ENCODE measurements around the gene DOK7. TPM values are rescaled to one million over a fixed set of nuclear protein-coding genes. Genes with fewer than 3 reads are reported as not detected.

Gene DOK7
- polyA plus RNA-seq, 1 donor (not counting 4 experiments of a cell fraction or from before 2014, with no cell fraction given): 0.13 TPM

DNA sequence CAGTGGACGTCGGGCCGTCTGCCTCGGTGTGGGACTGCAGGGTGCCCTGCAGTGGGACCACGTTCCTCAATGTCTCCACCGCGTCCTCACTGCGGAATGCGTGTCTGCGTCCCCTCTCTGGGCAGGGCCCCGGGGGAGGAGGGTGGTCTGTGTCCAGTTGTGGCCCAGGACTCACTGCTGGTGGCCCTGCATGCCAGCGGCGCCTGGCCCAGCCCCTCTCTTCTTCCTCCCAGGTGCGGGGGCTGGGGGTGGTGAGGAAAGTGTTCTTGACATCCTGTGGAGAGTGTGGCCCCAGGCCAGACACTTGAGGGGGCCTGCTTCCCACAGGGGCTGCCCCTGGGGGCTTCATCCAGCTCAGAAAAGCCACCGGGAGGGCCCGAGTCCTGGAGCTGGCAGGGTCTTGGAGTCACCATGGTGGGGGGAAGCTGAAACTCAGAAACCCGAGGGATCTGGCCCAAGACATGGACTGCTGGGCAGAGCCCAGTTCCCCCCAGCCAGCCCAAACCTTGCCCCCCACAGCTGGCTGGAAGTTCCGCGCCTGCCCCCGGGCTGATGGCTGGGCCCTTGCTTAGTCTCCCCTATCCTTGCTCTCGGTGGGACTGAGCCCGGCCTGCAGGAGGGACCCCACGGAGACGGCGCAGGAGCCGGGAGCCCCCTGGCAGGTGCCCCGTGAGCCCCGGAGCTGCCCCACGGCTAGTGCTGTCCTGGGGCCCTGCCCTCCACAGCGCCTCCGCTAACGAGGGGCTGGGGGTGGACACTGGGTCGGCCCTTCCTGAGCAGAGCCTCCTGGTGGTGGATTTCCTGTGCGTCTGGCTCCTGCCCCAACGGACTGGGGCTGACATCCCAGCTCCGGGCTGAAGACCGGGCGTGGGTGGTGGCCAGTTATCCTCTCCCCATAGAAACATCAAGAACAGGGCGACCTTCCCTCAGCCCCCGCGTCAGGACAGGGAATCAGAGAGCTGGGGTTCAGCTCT lies 2.9 kb downstream of the DOK7 start:
- DNase-seq (ENCODE audit: low read depth, low spot score) (no peak), FAIRE-seq (no peak)
- Histone ChIP-seq H3K27ac (ENCODE audit: control insufficient read depth, insufficient read depth, low read length) (no peak overlapping the region), H3K36me3 (ENCODE audit: control insufficient read depth in 2 of 2, extremely low read depth in 1 of 2, insufficient read depth in 2 of 2, low read length in 2 of 2) (no peaks in the 10 kb centered on the region), H3K9me3 (ENCODE audit: control insufficient read depth, low read depth, low read length) (no peaks in the 10 kb centered on the region), H3K4me1 (ENCODE audit: control insufficient read depth, extremely low read depth, insufficient read depth, low read length) (peaks cover 21% of the 10 kb centered on the region), H3K9me1 (ENCODE audit: control insufficient read depth, extremely low read depth, insufficient read depth, low read length) (no peaks in the 10 kb centered on the region), H4K20me1 (ENCODE audit: control insufficient read depth, extremely low read depth, insufficient read depth, low read length) (no peaks in the 10 kb centered on the region), H3K9ac (ENCODE audit: control insufficient read depth, extremely low read depth, insufficient read depth, low read length) (no peak overlapping the region), H3K4me3 (ENCODE audit: control insufficient read depth in 2 of 3, extremely low read depth in 1 of 3, insufficient read depth in 2 of 3, low read depth in 1 of 3, low read length in 3 of 3) (no peak overlapping the region), H3K4me2 (ENCODE audit: control insufficient read depth, extremely low read depth, insufficient read depth, low read depth, low read length) (no peak overlapping the region), H3K79me2 (ENCODE audit: control insufficient read depth, insufficient read depth, low read length) (no peaks in the 10 kb centered on the region), H3K27me3 (ENCODE audit: control insufficient read depth, extremely low read depth, insufficient read depth, low read length) (peaks cover 74% of the 10 kb centered on the region), H2AFZ (ENCODE audit: control insufficient read depth, low read length) (no peak overlapping the region)
- dilution Hi-C loops (cut with MboI; ENCODE audit: extremely low pct_ligation_motif_present, low sequenced_read_pairs): no loop called here
- TF ChIP-seq, protein P1, sequence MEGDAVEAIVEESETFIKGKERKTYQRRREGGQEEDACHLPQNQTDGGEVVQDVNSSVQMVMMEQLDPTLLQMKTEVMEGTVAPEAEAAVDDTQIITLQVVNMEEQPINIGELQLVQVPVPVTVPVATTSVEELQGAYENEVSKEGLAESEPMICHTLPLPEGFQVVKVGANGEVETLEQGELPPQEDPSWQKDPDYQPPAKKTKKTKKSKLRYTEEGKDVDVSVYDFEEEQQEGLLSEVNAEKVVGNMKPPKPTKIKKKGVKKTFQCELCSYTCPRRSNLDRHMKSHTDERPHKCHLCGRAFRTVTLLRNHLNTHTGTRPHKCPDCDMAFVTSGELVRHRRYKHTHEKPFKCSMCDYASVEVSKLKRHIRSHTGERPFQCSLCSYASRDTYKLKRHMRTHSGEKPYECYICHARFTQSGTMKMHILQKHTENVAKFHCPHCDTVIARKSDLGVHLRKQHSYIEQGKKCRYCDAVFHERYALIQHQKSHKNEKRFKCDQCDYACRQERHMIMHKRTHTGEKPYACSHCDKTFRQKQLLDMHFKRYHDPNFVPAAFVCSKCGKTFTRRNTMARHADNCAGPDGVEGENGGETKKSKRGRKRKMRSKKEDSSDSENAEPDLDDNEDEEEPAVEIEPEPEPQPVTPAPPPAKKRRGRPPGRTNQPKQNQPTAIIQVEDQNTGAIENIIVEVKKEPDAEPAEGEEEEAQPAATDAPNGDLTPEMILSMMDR (optimal IDR thresholded peaks at IDR 0.05 in 1 of 3, IDR thresholded peaks at IDR 0.05 in 1 of 3, conservative IDR thresholded peaks at IDR 0.05 in 1 of 3; ENCODE audit: extremely low read depth in 1 of 3, insufficient read depth in 2 of 3, low read length in 3 of 3): no peak
- no peak for TF ChIP-seq EZH2 (IDR thresholded peaks at IDR 0.05; ENCODE audit: low read length)

DNA sequence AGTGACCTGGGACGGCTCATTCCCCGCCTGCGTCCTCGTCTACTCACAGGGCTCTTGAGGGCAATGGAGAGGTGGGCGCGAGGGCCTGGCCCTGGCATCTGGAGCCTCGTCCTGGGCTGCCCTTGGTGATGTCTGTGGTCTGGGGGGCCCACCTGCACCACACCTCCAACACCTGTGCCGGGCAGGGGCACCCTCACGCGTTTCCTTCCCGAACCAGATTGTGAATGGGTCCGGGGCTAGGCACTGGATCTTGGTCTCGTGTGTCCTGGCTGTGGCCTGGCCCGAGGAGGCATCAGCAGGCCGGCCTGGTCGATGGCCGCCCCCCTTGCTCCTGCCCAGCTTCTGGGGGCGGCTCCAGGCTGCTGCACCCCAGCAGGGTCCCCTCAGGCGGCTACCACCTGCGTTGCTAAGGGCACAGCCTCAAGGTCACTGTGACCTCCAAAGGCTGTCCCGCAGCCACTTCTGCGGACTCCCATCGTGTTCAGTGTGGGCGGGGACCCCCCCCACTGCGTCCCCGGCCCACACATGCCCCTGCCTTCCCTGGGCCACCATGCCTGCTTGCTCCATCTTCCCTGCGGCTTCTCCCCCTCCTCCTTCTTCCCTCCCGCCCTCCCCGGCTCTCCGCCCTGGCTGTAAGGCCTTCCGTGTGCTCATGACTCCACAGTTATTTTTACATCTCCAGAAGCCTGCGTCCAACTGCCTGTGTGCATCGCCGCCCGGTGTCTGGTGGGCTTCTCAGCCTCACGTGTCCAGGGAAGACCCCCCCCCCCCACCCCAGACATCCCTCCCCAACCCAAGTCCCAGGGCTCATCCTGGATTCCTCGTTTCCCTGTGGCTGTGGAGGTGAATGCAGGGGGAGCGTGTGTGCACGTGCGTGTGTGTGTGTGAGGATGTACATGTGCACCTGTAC lies 3.8 kb downstream of the DOK7 start:
- no peak for TF ChIP-seq EZH2 (IDR thresholded peaks at IDR 0.05; ENCODE audit: low read length)
- TF ChIP-seq, protein P1 (optimal IDR thresholded peaks at IDR 0.05 in 1 of 3, IDR thresholded peaks at IDR 0.05 in 1 of 3, conservative IDR thresholded peaks at IDR 0.05 in 1 of 3; ENCODE audit: extremely low read depth in 1 of 3, insufficient read depth in 2 of 3, low read length in 3 of 3): no peak
- H3K27ac ChIP-seq (ENCODE audit: control insufficient read depth, insufficient read depth, low read length): no peak overlapping the region
- H2AFZ ChIP-seq (ENCODE audit: control insufficient read depth, low read length): no peak overlapping the region
- no peaks in the 10 kb centered on the region for H3K9me3 ChIP-seq (ENCODE audit: control insufficient read depth, low read depth, low read length)
- no peaks in the 10 kb centered on the region for H3K36me3 ChIP-seq (ENCODE audit: control insufficient read depth in 2 of 2, extremely low read depth in 1 of 2, insufficient read depth in 2 of 2, low read length in 2 of 2)
- FAIRE-seq (no peak), DNase-seq (ENCODE audit: low read depth, low spot score) (no peak)
- no peak overlapping the region for H3K4me2 ChIP-seq (ENCODE audit: control insufficient read depth, extremely low read depth, insufficient read depth, low read depth, low read length)
- no peaks in the 10 kb centered on the region for H4K20me1 ChIP-seq (ENCODE audit: control insufficient read depth, extremely low read depth, insufficient read depth, low read length)
- peaks cover 11% of the 10 kb centered on the region for H3K4me1 ChIP-seq (ENCODE audit: control insufficient read depth, extremely low read depth, insufficient read depth, low read length)
- H3K79me2 ChIP-seq (ENCODE audit: control insufficient read depth, insufficient read depth, low read length): no peaks in the 10 kb centered on the region
- H3K4me3 ChIP-seq (ENCODE audit: control insufficient read depth in 2 of 3, extremely low read depth in 1 of 3, insufficient read depth in 2 of 3, low read depth in 1 of 3, low read length in 3 of 3): no peak overlapping the region
- no peaks in the 10 kb centered on the region for H3K9me1 ChIP-seq (ENCODE audit: control insufficient read depth, extremely low read depth, insufficient read depth, low read length)
- no peak overlapping the region for H3K9ac ChIP-seq (ENCODE audit: control insufficient read depth, extremely low read depth, insufficient read depth, low read length)
- H3K27me3 ChIP-seq (ENCODE audit: control insufficient read depth, extremely low read depth, insufficient read depth, low read length): peaks cover 75% of the 10 kb centered on the region
- dilution Hi-C loops (cut with MboI; ENCODE audit: extremely low pct_ligation_motif_present, low sequenced_read_pairs): no loop called here
